Ectodermal cell (in vitro differentiated cells): ENCODE data around the gene TBC1D14.
"Not testable (repeated sequence)": the region's sequence is repeated elsewhere in the genome, so short reads cannot be mapped to it uniquely, and the experiment has no call there.

Experiments used
- H3K27ac ChIP-seq: 2 replicates; pipeline ENCODE4 v1.7.0; 2013; ENCODE audit warnings: mild to moderate bottlenecking, low read depth, low read length; ENCODE audit not compliant: insufficient read depth, poor library complexity, severe bottlenecking
- H3K27me3 ChIP-seq: 2 replicates; pipeline ENCODE4 v1.7.0; 2013; ENCODE audit warnings: mild to moderate bottlenecking, low read length; ENCODE audit not compliant: insufficient read depth, control insufficient read depth, poor library complexity, severe bottlenecking
- H3K36me3 ChIP-seq: one replicate; pipeline ENCODE4 v1.7.0; 2013; ENCODE audit warnings: low read length; ENCODE audit not compliant: control insufficient read depth, insufficient read depth
- H3K4me1 ChIP-seq: one replicate; pipeline ENCODE4 v1.7.0; 2013; ENCODE audit warnings: low read length; ENCODE audit not compliant: control insufficient read depth, insufficient read depth
- H3K4me3 ChIP-seq: 2 replicates; pipeline ENCODE4 v1.7.0; 2013; ENCODE audit warnings: low read depth, low read length, control low read depth; ENCODE audit not compliant: insufficient read depth
- H3K9me3 ChIP-seq: 2 replicates; pipeline ENCODE4 v1.7.0; 2013; ENCODE audit warnings: mild to moderate bottlenecking, low read length, moderate library complexity; ENCODE audit not compliant: control insufficient read depth
- WGBS, 2 experiments: methylation state at CpG; one replicate each; pipeline ENCODE4 v1.1.7; 2013; ENCODE audit warnings: missing lambda C conversion rate in 2 of 2; 5-methylcytosine and 5-hydroxymethylcytosine counted together

TBC1D14 gene

GRCh38 chr4:6909970-6910339 is 329 bp downstream of the TBC1D14 start:
- 0% methylated on average over 58 of the region's 58 CpGs for WGBS, 2 experiments
- Histone ChIP-seq H3K4me1 (peaks cover 6% of the 10 kb centered on the region), H3K36me3 (no peaks in the 10 kb centered on the region), H3K9me3 (no peaks in the 10 kb centered on the region), H3K27me3 (peaks cover 12% of the 10 kb centered on the region), H3K4me3 (peak overlapping the region; percentile 69), H3K27ac (no peak overlapping the region)

- no peak overlapping the region for H3K27ac ChIP-seq
- H3K4me3 ChIP-seq, result peak overlapping the region; percentile 69
- no peaks in the 10 kb centered on the region for H3K36me3 ChIP-seq
- peaks cover 6% of the 10 kb centered on the region for H3K4me1 ChIP-seq
- no peaks in the 10 kb centered on the region for H3K9me3 ChIP-seq
- 19% methylated on average over 31 of the region's 31 CpGs for WGBS, 2 experiments
- H3K27me3 ChIP-seq, result peaks cover 12% of the 10 kb centered on the region
Measured at GRCh38 chr4:6910340-6910959, 824 bp downstream of the TBC1D14 start.

GRCh38 chr4:6910960-6911874 is 1.6 kb downstream of the TBC1D14 start:
- peaks cover 12% of the 10 kb centered on the region for H3K27me3 ChIP-seq
- H3K9me3 ChIP-seq, result no peaks in the 10 kb centered on the region
- H3K4me1 ChIP-seq, result peaks cover 6% of the 10 kb centered on the region
- H3K36me3 ChIP-seq, result no peaks in the 10 kb centered on the region
- H3K27ac ChIP-seq, result no peak overlapping the region
- H3K4me3 ChIP-seq, result no peak overlapping the region
- 87 to 90% methylated on average over 13 to 15 of the region's 15 CpGs for WGBS, 2 experiments

GRCh38 chr4:6911917-6912316 is 2.3 kb downstream of the TBC1D14 start:
- H3K27me3 ChIP-seq, result peaks cover 11% of the 10 kb centered on the region
- H3K9me3 ChIP-seq, H3K4me3 ChIP-seq, H3K27ac ChIP-seq, H3K36me3 ChIP-seq, H3K4me1 ChIP-seq: not testable (repeated sequence)
- 82 to 83% methylated on average over 10 of the region's 10 CpGs for WGBS, 2 experiments

GRCh38 chr4:6912441-6912840 is 2.8 kb downstream of the TBC1D14 start:
- Histone ChIP-seq H3K4me1 (peaks cover 6% of the 10 kb centered on the region), H3K27me3 (peaks cover 6% of the 10 kb centered on the region), H3K36me3 (no peaks in the 10 kb centered on the region), H3K27ac (no peak overlapping the region), H3K4me3 (no peak overlapping the region), H3K9me3 (no peaks in the 10 kb centered on the region)
- WGBS, 2 experiments, result 95 to 96% methylated on average over 4 of the region's 4 CpGs

- Histone ChIP-seq H3K27ac (no peak overlapping the region), H3K4me3 (no peak overlapping the region), H3K9me3 (no peaks in the 10 kb centered on the region), H3K4me1 (peaks cover 6% of the 10 kb centered on the region), H3K27me3 (peaks cover 2% of the 10 kb centered on the region), H3K36me3 (no peaks in the 10 kb centered on the region)
- WGBS, 2 experiments, result 93% methylated on average over 4 to 5 of the region's 6 CpGs
Measured at GRCh38 chr4:6913350-6913905, 3.8 kb downstream of the TBC1D14 start.

GRCh38 chr4:6914448-6914847 is 4.8 kb downstream of the TBC1D14 start:
- H3K4me1 ChIP-seq, result peaks cover 7% of the 10 kb centered on the region
- no peak overlapping the region for H3K27ac ChIP-seq
- 81 to 83% methylated on average over 9 of the region's 9 CpGs for WGBS, 2 experiments
- H3K4me3 ChIP-seq, result no peak overlapping the region
- H3K27me3 ChIP-seq, result no peaks in the 10 kb centered on the region
- no peaks in the 10 kb centered on the region for H3K9me3 ChIP-seq
- H3K36me3 ChIP-seq, result no peaks in the 10 kb centered on the region

- H3K27me3 ChIP-seq, result no peaks in the 10 kb centered on the region
- no peak overlapping the region for H3K27ac ChIP-seq
- H3K36me3 ChIP-seq, result no peaks in the 10 kb centered on the region
- no peak overlapping the region for H3K4me3 ChIP-seq
- 91 to 93% methylated on average over 18 of the region's 18 CpGs for WGBS, 2 experiments
- H3K9me3 ChIP-seq, result no peaks in the 10 kb centered on the region
- H3K4me1 ChIP-seq, result peaks cover 7% of the 10 kb centered on the region
Measured at GRCh38 chr4:6915041-6916005, 5.7 kb downstream of the TBC1D14 start.

- H3K36me3 ChIP-seq, result no peaks in the 10 kb centered on the region
- H3K27ac ChIP-seq, result no peak overlapping the region
- no peaks in the 10 kb centered on the region for H3K27me3 ChIP-seq
- WGBS, 2 experiments, result 84 to 85% methylated on average over 12 of the region's 12 CpGs
- peaks cover 7% of the 10 kb centered on the region for H3K4me1 ChIP-seq
- H3K4me3 ChIP-seq, result no peak overlapping the region
- H3K9me3 ChIP-seq, result no peaks in the 10 kb centered on the region
Measured at GRCh38 chr4:6916069-6916586, 6.5 kb downstream of the TBC1D14 start.
